Ureter (tissue), 1 donor: ENCODE data around the gene DENND4C. TPM values are rescaled to one million over a fixed set of nuclear protein-coding genes. Genes with fewer than 3 reads are reported as not detected.
"Not testable (repeated sequence)": the region's sequence is repeated elsewhere in the genome, so short reads cannot be mapped to it uniquely, and the experiment has no call there.

Source experiments
- DNase-seq: peaks from one replicate; pipeline ENCODE4 v3.0.0-alpha.2; 2020; ENCODE audit warnings: low spot score
- total RNA-seq: library from RNA; stranded (reverse); gene quantifications from one replicate; pipeline ENCODE4 v1.2.4, GENCODE V29; 2023
- donor health status: DM: yes; HTN: yes; CAD: no.

DENND4C gene
- total RNA-seq, 1 donor from 2014 or later = 110 TPM

- not testable (repeated sequence) for DNase-seq
Observed at GRCh38 chr9:19266778-19267384, 36.4 kb downstream of the DENND4C start.

- DNase-seq = no peak
Observed at GRCh38 chr9:19269582-19269981, 39.1 kb downstream of the DENND4C start.

- DNase-seq = no peak
Observed at GRCh38 chr9:19270421-19270949, 40.0 kb downstream of the DENND4C start.

GRCh38 chr9:19271081-19271480, 40.6 kb downstream of the DENND4C start:
- DNase-seq = no peak

GRCh38 chr9:19281801-19282200, 51.3 kb downstream of the DENND4C start:
- no peak for DNase-seq

GRCh38 chr9:19283072-19283710, 52.7 kb downstream of the DENND4C start:
- DNase-seq = no peak

- DNase-seq = no peak
Observed at GRCh38 chr9:19284729-19285128, 54.2 kb downstream of the DENND4C start.

- no peak for DNase-seq
Observed at GRCh38 chr9:19286634-19287188, 56.2 kb downstream of the DENND4C start.

GRCh38 chr9:19288081-19288480, 57.6 kb downstream of the DENND4C start:
- DNase-seq = no peak

GRCh38 chr9:19290103-19290502, 59.6 kb downstream of the DENND4C start:
- no peak for DNase-seq

GRCh38 chr9:19294219-19294618, 63.7 kb downstream of the DENND4C start:
- DNase-seq = no peak

GRCh38 chr9:19298436-19299000, 68.0 kb downstream of the DENND4C start:
- DNase-seq = no peak

- DNase-seq = no peak
Observed at GRCh38 chr9:19303216-19303615, 72.7 kb downstream of the DENND4C start.

GRCh38 chr9:19306568-19306967, 76.1 kb downstream of the DENND4C start:
- DNase-seq = no peak

GRCh38 chr9:19310246-19310645, 79.8 kb downstream of the DENND4C start:
- DNase-seq = no peak

GRCh38 chr9:19313573-19313972, 83.1 kb downstream of the DENND4C start:
- DNase-seq = no peak

- no peak for DNase-seq
Observed at GRCh38 chr9:19320495-19320894, 90.0 kb downstream of the DENND4C start.

- no peak for DNase-seq
Observed at GRCh38 chr9:19331877-19332276, 101.4 kb downstream of the DENND4C start.

GRCh38 chr9:19336166-19336565, 105.7 kb downstream of the DENND4C start:
- no peak for DNase-seq

GRCh38 chr9:19342947-19343346, 112.5 kb downstream of the DENND4C start:
- no peak for DNase-seq

- no peak for DNase-seq
Observed at GRCh38 chr9:19358701-19359100, 128.2 kb downstream of the DENND4C start.

- no peak for DNase-seq
Observed at GRCh38 chr9:19369107-19369506, 138.6 kb downstream of the DENND4C start.

GRCh38 chr9:19371942-19372341, 141.4 kb downstream of the DENND4C start:
- no peak for DNase-seq
